WTC11 (cell line): ENCODE results near the gene ANKRD22. TPM values are rescaled to one million over a fixed set of nuclear protein-coding genes. Genes with fewer than 3 reads are reported as not detected.

ENCODE experiments used
- ATAC-seq: fragments of 200-7000 bp; cut with Tn5 transposase; 2 replicates; pipeline ENCODE4 v1.10.0; 2021; ENCODE audit warnings: mild to moderate bottlenecking, moderate library complexity
- Bru-seq: library from RNA; stranded (reverse); fragments of 400-500 nt; gene quantifications from one replicate; lab custom pipeline; 2021; lab: Mats Ljungman, UMichigan
- CTCF ChIA-PET: fragments of 300-600 bp; sonication (Branson Sonifier 250); formaldehyde crosslinking; loops from one replicate; lab custom pipeline; 2021; ENCODE audit warnings: antibody characterized with exemption; lab: Charles Lee
- POLR2A ChIA-PET: fragments of 350-600 bp; sonication (Branson Sonifier 250); formaldehyde crosslinking; loops from one replicate; lab custom pipeline; 2021; ENCODE audit warnings: antibody characterized with exemption; lab: Charles Lee
- DNase-seq: peaks from one replicate; pipeline ENCODE4 v3.0.0; 2021; ENCODE audit warnings: low spot score
- H3K27ac Mint-ChIP-seq: 2 replicates; pipeline ENCODE4 v1.8.0; 2021; ENCODE audit warnings: mixed read lengths
- H3K27me3 Mint-ChIP-seq: 2 replicates; pipeline ENCODE4 v1.8.0; 2021; ENCODE audit warnings: low read depth, mild to moderate bottlenecking, moderate library complexity, mixed read lengths
- H3K36me3 Mint-ChIP-seq: 2 replicates; pipeline ENCODE4 v1.8.0; 2021; ENCODE audit warnings: mixed read lengths
- H3K4me1 Mint-ChIP-seq: 2 replicates; pipeline ENCODE4 v1.8.0; 2022; ENCODE audit warnings: mixed read lengths
- H3K4me3 Mint-ChIP-seq: 2 replicates; pipeline ENCODE4 v1.8.0; 2021; ENCODE audit warnings: mild to moderate bottlenecking, moderate library complexity, mixed read lengths
- H3K9me3 Mint-ChIP-seq: 2 replicates; pipeline ENCODE4 v1.8.0; 2021; ENCODE audit warnings: mixed read lengths
- ATF1 ChIP-seq: sonication (generic); formaldehyde crosslinking; IDR thresholded peaks from 2 replicates; pipeline ENCODE4 v1.8.1; 2023; ENCODE audit warnings: mild to moderate bottlenecking, moderate library complexity, missing genetic modification reagents
- ESRRA ChIP-seq: sonication (generic); formaldehyde crosslinking; IDR thresholded peaks from 2 replicates; pipeline ENCODE4 v1.8.1; 2022; ENCODE audit warnings: mild to moderate bottlenecking, missing genetic modification reagents, borderline replicate concordance
- KAT7 ChIP-seq: sonication (generic); formaldehyde crosslinking; IDR thresholded peaks from 2 replicates; pipeline ENCODE4 v1.8.1; 2023; ENCODE audit warnings: missing genetic modification reagents, mild to moderate bottlenecking, borderline replicate concordance
- SP1 ChIP-seq: sonication (generic); formaldehyde crosslinking; conservative IDR thresholded peaks from 2 replicates; pipeline ENCODE4 v1.8.1; 2022; ENCODE audit warnings: missing genetic modification reagents
- ZBTB21 ChIP-seq: sonication (generic); formaldehyde crosslinking; IDR thresholded peaks from 2 replicates; pipeline ENCODE4 v1.8.1; 2023; ENCODE audit warnings: mild to moderate bottlenecking, missing genetic modification reagents, borderline replicate concordance
- ZNF263 ChIP-seq: sonication (generic); formaldehyde crosslinking; IDR thresholded peaks from 2 replicates; pipeline ENCODE4 v1.8.1; 2022; ENCODE audit warnings: low read depth, mild to moderate bottlenecking, moderate library complexity, missing genetic modification reagents
- ZNF396 ChIP-seq: fragments of 250-450 bp; sonication (Bioruptor Pico); IDR thresholded peaks from 2 replicates; pipeline ENCODE4 v1.8.0; 2021; ENCODE audit warnings: mild to moderate bottlenecking, moderate library complexity, borderline replicate concordance
- ZNF423 ChIP-seq: fragments of 250-450 bp; sonication (Bioruptor Pico); IDR thresholded peaks from 2 replicates; pipeline ENCODE4 v2.1.2; 2022; ENCODE audit warnings: mild to moderate bottlenecking, moderate library complexity
- long read RNA-seq, 3 experiments: library from RNA in 1 of 3; library from capped mRNA in 1 of 3; library from polyadenylated mRNA in 1 of 3; unstranded in 2 of 3; stranded (forward) in 1 of 3; transcript quantifications; one replicate each; pipeline ENCODE4 v2.0.0, GENCODE V29; 2021
- total RNA-seq: library from RNA; stranded (reverse); gene quantifications from 3 replicates; pipeline ENCODE4 v1.2.3, GENCODE V29; 2021
- TF ChIP-seq, protein P1 (sequence below): sonication (generic); formaldehyde crosslinking; IDR thresholded peaks from 2 replicates; pipeline ENCODE4 v1.8.0; 2022; ENCODE audit warnings: mild to moderate bottlenecking, missing genetic modification reagents
- TF ChIP-seq, protein P2 (sequence below): sonication (generic); formaldehyde crosslinking; IDR thresholded peaks from 2 replicates; pipeline ENCODE4 v1.8.0; 2022; ENCODE audit warnings: missing genetic modification reagents
- TF ChIP-seq, protein P3 (sequence below): fragments of 250-450 bp; sonication (Bioruptor Pico); IDR thresholded peaks from 2 replicates; pipeline ENCODE4 v1.9.0; 2021; ENCODE audit warnings: mild to moderate bottlenecking, borderline replicate concordance
- TF ChIP-seq, protein P4 (sequence below): fragments of 250-450 bp; sonication (Bioruptor Pico); IDR thresholded peaks from 2 replicates; pipeline ENCODE4 v2.1.2; 2022; ENCODE audit warnings: mild to moderate bottlenecking, moderate library complexity
- TF ChIP-seq, protein P5 (sequence below): sonication (generic); formaldehyde crosslinking; IDR thresholded peaks from 2 replicates; pipeline ENCODE4 v1.8.0; 2023; ENCODE audit warnings: missing genetic modification reagents
- TF ChIP-seq, protein P6 (sequence below): sonication (generic); formaldehyde crosslinking; IDR thresholded peaks from 2 replicates; pipeline ENCODE4 v1.8.1; 2023; ENCODE audit warnings: mild to moderate bottlenecking, missing genetic modification reagents
- TF ChIP-seq, protein P7 (sequence below): sonication (generic); formaldehyde crosslinking; IDR thresholded peaks from 2 replicates; pipeline ENCODE4 v1.8.1; 2022; ENCODE audit warnings: missing genetic modification reagents, borderline replicate concordance

ANKRD22 gene
- total RNA-seq (not detected in 3 replicates), Bru-seq, nascent RNA (percentile 5 among the genes with signal in this experiment)
- long read RNA-seq, experiment 1: 0 reads
- long read RNA-seq, experiment 2: 0 reads
- long read RNA-seq, experiment 3: 0 reads

DNA sequence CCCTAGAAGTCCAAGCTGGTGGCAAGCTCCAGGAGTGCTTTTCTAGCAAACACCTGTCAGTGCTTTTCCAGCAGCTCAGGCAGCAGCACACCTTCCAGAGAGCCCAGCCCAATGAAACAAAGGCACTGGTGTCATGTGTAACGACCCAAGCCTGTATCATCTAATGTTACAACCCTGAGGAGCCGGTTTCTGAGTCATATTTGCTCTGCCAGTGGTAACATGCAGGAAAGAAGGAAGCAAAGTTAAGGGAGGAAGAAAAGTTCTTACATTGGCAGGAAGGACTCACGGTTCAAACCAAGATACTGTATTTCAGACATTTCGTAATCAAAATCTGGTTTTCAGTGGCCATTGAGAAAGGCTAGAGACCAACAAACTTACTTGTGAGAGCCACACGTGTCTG, at the start of gene ANKRD22:
Gene ANKRD22 (minus strand): TSS at position 139 of the 400 bp plus-strand sequence. CDS start 237 bp downstream, outside the sequence.
- Mint-ChIP-seq H3K27me3 (no peaks in the 10 kb centered on the region), H3K36me3 (no peaks in the 10 kb centered on the region)
- POLR2A ChIA-PET: no interaction called here
- ATAC-seq: peak; percentile 91
- no peak for TF ChIP-seq ZNF396
- TF ChIP-seq ZNF263 (CRISPR knock-in tag): no peak
- no peak for TF ChIP-seq ESRRA (CRISPR knock-in tag)
- no peak for TF ChIP-seq ZNF423 (CRISPR knock-in tag)
- TF ChIP-seq, protein P1, sequence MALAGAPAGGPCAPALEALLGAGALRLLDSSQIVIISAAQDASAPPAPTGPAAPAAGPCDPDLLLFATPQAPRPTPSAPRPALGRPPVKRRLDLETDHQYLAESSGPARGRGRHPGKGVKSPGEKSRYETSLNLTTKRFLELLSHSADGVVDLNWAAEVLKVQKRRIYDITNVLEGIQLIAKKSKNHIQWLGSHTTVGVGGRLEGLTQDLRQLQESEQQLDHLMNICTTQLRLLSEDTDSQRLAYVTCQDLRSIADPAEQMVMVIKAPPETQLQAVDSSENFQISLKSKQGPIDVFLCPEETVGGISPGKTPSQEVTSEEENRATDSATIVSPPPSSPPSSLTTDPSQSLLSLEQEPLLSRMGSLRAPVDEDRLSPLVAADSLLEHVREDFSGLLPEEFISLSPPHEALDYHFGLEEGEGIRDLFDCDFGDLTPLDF (CRISPR knock-in tag): no peak
- TF ChIP-seq ZBTB21 (CRISPR knock-in tag): no peak
- TF ChIP-seq SP1 (CRISPR knock-in tag): no peak
- no peak for TF ChIP-seq KAT7 (CRISPR knock-in tag)
- TF ChIP-seq, protein P2, sequence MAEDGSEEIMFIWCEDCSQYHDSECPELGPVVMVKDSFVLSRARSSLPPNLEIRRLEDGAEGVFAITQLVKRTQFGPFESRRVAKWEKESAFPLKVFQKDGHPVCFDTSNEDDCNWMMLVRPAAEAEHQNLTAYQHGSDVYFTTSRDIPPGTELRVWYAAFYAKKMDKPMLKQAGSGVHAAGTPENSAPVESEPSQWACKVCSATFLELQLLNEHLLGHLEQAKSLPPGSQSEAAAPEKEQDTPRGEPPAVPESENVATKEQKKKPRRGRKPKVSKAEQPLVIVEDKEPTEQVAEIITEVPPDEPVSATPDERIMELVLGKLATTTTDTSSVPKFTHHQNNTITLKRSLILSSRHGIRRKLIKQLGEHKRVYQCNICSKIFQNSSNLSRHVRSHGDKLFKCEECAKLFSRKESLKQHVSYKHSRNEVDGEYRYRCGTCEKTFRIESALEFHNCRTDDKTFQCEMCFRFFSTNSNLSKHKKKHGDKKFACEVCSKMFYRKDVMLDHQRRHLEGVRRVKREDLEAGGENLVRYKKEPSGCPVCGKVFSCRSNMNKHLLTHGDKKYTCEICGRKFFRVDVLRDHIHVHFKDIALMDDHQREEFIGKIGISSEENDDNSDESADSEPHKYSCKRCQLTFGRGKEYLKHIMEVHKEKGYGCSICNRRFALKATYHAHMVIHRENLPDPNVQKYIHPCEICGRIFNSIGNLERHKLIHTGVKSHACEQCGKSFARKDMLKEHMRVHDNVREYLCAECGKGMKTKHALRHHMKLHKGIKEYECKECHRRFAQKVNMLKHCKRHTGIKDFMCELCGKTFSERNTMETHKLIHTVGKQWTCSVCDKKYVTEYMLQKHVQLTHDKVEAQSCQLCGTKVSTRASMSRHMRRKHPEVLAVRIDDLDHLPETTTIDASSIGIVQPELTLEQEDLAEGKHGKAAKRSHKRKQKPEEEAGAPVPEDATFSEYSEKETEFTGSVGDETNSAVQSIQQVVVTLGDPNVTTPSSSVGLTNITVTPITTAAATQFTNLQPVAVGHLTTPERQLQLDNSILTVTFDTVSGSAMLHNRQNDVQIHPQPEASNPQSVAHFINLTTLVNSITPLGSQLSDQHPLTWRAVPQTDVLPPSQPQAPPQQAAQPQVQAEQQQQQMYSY: no peak
- no peak for TF ChIP-seq ATF1 (CRISPR knock-in tag)
- TF ChIP-seq, protein P3, sequence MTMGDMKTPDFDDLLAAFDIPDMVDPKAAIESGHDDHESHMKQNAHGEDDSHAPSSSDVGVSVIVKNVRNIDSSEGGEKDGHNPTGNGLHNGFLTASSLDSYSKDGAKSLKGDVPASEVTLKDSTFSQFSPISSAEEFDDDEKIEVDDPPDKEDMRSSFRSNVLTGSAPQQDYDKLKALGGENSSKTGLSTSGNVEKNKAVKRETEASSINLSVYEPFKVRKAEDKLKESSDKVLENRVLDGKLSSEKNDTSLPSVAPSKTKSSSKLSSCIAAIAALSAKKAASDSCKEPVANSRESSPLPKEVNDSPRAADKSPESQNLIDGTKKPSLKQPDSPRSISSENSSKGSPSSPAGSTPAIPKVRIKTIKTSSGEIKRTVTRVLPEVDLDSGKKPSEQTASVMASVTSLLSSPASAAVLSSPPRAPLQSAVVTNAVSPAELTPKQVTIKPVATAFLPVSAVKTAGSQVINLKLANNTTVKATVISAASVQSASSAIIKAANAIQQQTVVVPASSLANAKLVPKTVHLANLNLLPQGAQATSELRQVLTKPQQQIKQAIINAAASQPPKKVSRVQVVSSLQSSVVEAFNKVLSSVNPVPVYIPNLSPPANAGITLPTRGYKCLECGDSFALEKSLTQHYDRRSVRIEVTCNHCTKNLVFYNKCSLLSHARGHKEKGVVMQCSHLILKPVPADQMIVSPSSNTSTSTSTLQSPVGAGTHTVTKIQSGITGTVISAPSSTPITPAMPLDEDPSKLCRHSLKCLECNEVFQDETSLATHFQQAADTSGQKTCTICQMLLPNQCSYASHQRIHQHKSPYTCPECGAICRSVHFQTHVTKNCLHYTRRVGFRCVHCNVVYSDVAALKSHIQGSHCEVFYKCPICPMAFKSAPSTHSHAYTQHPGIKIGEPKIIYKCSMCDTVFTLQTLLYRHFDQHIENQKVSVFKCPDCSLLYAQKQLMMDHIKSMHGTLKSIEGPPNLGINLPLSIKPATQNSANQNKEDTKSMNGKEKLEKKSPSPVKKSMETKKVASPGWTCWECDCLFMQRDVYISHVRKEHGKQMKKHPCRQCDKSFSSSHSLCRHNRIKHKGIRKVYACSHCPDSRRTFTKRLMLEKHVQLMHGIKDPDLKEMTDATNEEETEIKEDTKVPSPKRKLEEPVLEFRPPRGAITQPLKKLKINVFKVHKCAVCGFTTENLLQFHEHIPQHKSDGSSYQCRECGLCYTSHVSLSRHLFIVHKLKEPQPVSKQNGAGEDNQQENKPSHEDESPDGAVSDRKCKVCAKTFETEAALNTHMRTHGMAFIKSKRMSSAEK: no peak
- TF ChIP-seq, protein P4, sequence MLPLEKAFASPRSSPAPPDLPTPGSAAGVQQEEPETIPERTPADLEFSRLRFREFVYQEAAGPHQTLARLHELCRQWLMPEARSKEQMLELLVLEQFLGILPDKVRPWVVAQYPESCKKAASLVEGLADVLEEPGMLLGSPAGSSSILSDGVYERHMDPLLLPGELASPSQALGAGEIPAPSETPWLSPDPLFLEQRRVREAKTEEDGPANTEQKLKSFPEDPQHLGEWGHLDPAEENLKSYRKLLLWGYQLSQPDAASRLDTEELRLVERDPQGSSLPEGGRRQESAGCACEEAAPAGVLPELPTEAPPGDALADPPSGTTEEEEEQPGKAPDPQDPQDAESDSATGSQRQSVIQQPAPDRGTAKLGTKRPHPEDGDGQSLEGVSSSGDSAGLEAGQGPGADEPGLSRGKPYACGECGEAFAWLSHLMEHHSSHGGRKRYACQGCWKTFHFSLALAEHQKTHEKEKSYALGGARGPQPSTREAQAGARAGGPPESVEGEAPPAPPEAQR (CRISPR knock-in tag): no peak
- TF ChIP-seq, protein P5, sequence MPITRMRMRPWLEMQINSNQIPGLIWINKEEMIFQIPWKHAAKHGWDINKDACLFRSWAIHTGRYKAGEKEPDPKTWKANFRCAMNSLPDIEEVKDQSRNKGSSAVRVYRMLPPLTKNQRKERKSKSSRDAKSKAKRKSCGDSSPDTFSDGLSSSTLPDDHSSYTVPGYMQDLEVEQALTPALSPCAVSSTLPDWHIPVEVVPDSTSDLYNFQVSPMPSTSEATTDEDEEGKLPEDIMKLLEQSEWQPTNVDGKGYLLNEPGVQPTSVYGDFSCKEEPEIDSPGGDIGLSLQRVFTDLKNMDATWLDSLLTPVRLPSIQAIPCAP (CRISPR knock-in tag): no peak
- TF ChIP-seq, protein P6, sequence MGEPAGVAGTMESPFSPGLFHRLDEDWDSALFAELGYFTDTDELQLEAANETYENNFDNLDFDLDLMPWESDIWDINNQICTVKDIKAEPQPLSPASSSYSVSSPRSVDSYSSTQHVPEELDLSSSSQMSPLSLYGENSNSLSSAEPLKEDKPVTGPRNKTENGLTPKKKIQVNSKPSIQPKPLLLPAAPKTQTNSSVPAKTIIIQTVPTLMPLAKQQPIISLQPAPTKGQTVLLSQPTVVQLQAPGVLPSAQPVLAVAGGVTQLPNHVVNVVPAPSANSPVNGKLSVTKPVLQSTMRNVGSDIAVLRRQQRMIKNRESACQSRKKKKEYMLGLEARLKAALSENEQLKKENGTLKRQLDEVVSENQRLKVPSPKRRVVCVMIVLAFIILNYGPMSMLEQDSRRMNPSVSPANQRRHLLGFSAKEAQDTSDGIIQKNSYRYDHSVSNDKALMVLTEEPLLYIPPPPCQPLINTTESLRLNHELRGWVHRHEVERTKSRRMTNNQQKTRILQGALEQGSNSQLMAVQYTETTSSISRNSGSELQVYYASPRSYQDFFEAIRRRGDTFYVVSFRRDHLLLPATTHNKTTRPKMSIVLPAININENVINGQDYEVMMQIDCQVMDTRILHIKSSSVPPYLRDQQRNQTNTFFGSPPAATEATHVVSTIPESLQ (CRISPR knock-in tag): no peak
- TF ChIP-seq, protein P7, sequence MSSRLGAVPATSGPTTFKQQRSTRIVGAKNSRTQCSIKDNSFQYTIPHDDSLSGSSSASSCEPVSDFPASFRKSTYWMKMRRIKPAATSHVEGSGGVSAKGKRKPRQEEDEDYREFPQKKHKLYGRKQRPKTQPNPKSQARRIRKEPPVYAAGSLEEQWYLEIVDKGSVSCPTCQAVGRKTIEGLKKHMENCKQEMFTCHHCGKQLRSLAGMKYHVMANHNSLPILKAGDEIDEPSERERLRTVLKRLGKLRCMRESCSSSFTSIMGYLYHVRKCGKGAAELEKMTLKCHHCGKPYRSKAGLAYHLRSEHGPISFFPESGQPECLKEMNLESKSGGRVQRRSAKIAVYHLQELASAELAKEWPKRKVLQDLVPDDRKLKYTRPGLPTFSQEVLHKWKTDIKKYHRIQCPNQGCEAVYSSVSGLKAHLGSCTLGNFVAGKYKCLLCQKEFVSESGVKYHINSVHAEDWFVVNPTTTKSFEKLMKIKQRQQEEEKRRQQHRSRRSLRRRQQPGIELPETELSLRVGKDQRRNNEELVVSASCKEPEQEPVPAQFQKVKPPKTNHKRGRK (CRISPR knock-in tag): no peak
- TF ChIP-seq, all 79 proteins: peak for 0
- Mint-ChIP-seq H3K4me3 (no peak within 1 kb of the TSS), H3K4me1 (peaks cover 35% of the 10 kb centered on the region), H3K27ac (0 out of 2 replicates have a peak within 1 kb of the TSS, but pooled peaks have one; percentile 14), H3K9me3 (0 out of 2 replicates have a peak, but pooled peaks cover 4% of the 10 kb centered on the region)
- CTCF ChIA-PET: interaction anchor here (0.9 kb wide), 1 partner anchor 123 kb away, joined by 5 read pairs; no protein-coding TSS in a partner anchor
- DNase-seq: no peak
